ENCODE data around the gene CCDC91.

DNA sequence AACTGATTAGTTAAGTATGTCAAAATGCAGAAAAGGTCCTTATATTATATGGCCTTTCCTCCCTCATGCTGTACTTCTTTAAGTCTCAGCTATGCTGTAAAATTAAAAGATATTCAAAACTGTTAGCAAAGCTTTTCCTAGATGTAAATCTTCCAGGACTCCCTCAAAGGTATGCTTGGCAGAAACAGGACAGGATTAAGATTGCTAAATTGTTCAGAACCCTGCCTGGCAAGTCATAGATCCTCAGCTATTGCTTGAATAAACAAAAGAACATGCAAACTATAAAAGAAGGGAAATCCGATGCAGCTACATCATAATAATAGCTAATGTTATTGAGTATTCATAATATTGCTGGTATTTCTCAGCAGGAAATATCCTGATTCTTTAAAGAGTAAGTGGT, 322.6 kb downstream of the CCDC91 start:
- TF ChIP-seq EZH2 (IDR thresholded peaks at IDR 0.05) (no peak), POLR2AphosphoS5 (IDR thresholded peaks at IDR 0.05; ENCODE audit: borderline replicate concordance, low read depth, low read length) (no peak), FOXP2 (optimal IDR thresholded peaks at IDR 0.05; ENCODE audit: control extremely low read depth, extremely low read length, insufficient read depth) (no peak)
